GM19395 (cell line): ENCODE results near the gene CABYR.

Experiments used
- ATAC-seq: cut with Tn5 transposase; IDR thresholded peaks from one replicate; pipeline ENCODE4 v1.9.1; 2021; ENCODE audit warnings: mild to moderate bottlenecking, moderate library complexity; ENCODE audit not compliant: unreplicated experiment

The CABYR gene

GRCh38 chr18:24189007-24189528 lies 50.2 kb downstream of the CABYR start:
- peak; percentile 84 for ATAC-seq

- ATAC-seq = no peak
Observed at GRCh38 chr18:24189664-24190346, 50.9 kb downstream of the CABYR start.

- ATAC-seq = no peak
Observed at GRCh38 chr18:24190590-24190989, 51.7 kb downstream of the CABYR start.

GRCh38 chr18:24195296-24196053 lies 56.6 kb downstream of the CABYR start:
- ATAC-seq = no peak

GRCh38 chr18:24196764-24197163 lies 57.9 kb downstream of the CABYR start:
- ATAC-seq = no peak

- no peak for ATAC-seq
Observed at GRCh38 chr18:24197412-24197811, 58.5 kb downstream of the CABYR start.

GRCh38 chr18:24198461-24198860 lies 59.6 kb downstream of the CABYR start:
- ATAC-seq = no peak

- no peak for ATAC-seq
Observed at GRCh38 chr18:24199372-24199962, 60.6 kb downstream of the CABYR start.

- no peak for ATAC-seq
Observed at GRCh38 chr18:24200494-24201290, 61.8 kb downstream of the CABYR start.

GRCh38 chr18:24201699-24202687 lies 63.1 kb downstream of the CABYR start:
- no peak for ATAC-seq

GRCh38 chr18:24204904-24205303 lies 66.0 kb downstream of the CABYR start:
- ATAC-seq = no peak

GRCh38 chr18:24208270-24209035 lies 69.6 kb downstream of the CABYR start:
- ATAC-seq = no peak

- no peak for ATAC-seq
Observed at GRCh38 chr18:24209558-24209957, 70.7 kb downstream of the CABYR start.
